Activated B cell treated with CpG ODN at 0.5 μM for 24 hours (primary cell): ENCODE measurements around the gene SMTNL2. TPM values are rescaled to one million over a fixed set of nuclear protein-coding genes. Genes with fewer than 3 reads are reported as not detected.

Source experiments
- ATAC-seq: fragments of 200-7000 bp; cut with Tn5 transposase; one replicate; pipeline ENCODE4 v1.10.0; 2021; ENCODE audit warnings: low read depth, mild to moderate bottlenecking, moderate library complexity
- CTCF ChIA-PET: fragments of 350-600 bp; sonication (Branson Sonifier 250); formaldehyde crosslinking; loops from one replicate; lab custom pipeline; 2021; ENCODE audit warnings: antibody characterized with exemption; lab: Charles Lee
- POLR2A ChIA-PET: fragments of 350-600 bp; sonication (Branson Sonifier 250); formaldehyde crosslinking; loops from one replicate; lab custom pipeline; 2021; ENCODE audit warnings: antibody characterized with exemption; lab: Charles Lee
- DNase-seq: peaks from one replicate; pipeline ENCODE4 v3.0.0; 2022
- H3K27ac Mint-ChIP-seq: one replicate; pipeline ENCODE4 v1.8.0; 2020; ENCODE audit warnings: mixed read lengths
- H3K27me3 Mint-ChIP-seq: one replicate; pipeline ENCODE4 v1.8.0; 2021; ENCODE audit warnings: mixed read lengths
- H3K36me3 Mint-ChIP-seq: one replicate; pipeline ENCODE4 v1.8.0; 2021; ENCODE audit warnings: low read depth, mixed read lengths
- H3K4me1 Mint-ChIP-seq: one replicate; pipeline ENCODE4 v1.8.0; 2021; ENCODE audit warnings: mixed read lengths
- H3K4me3 Mint-ChIP-seq: one replicate; pipeline ENCODE4 v1.8.0; 2020; ENCODE audit warnings: mild to moderate bottlenecking, mixed read lengths
- H3K9me3 Mint-ChIP-seq: one replicate; pipeline ENCODE4 v1.8.0; 2020; ENCODE audit warnings: mixed read lengths
- CTCF ChIP-seq: fragments of 200-600 bp; IDR thresholded peaks from one replicate; pipeline ENCODE4 v1.8.0; 2022; ENCODE audit warnings: antibody characterized with exemption, mild to moderate bottlenecking
- intact Hi-C: fragments of 100-400 bp; cut with micrococcal nuclease; formaldehyde crosslinking; loops from one replicate; pipeline ENCODE4 v1.15.1; 2024
- total RNA-seq: library from RNA; stranded (reverse); gene quantifications from 2 replicates; pipeline ENCODE4 v1.2.3, GENCODE V29; 2022

Gene SMTNL2
- total RNA-seq, 1 donor from 2014 or later = not detected

- ATAC-seq (no peak), DNase-seq (no peak)
- ChIA-PET POLR2A (no interaction called here), CTCF (no interaction called here)
- Mint-ChIP-seq H3K27ac (no peak overlapping the region), H3K4me1 (peaks cover 2% of the 10 kb centered on the region), H3K9me3 (no peaks in the 10 kb centered on the region), H3K27me3 (peaks cover 16% of the 10 kb centered on the region), H3K36me3 (no peaks in the 10 kb centered on the region), H3K4me3 (no peak overlapping the region)
- TF ChIP-seq CTCF = no peak
- intact Hi-C loops = no loop called here
Observed at GRCh38 chr17:4657678-4658077, 73.3 kb downstream of the SMTNL2 start.

Other genes with a start within 250 kb of the SMTNL2 start
- 66.5 and 66.6 TPM in 2 replicates for gene UBE2G1, start 217.9 kb upstream of the SMTNL2 start, total RNA-seq
- 1.1 and 2.5 TPM in 2 replicates for gene SPNS3, start 150.6 kb upstream of the SMTNL2 start, total RNA-seq
- gene SPNS2, start 85.6 kb upstream of the SMTNL2 start, total RNA-seq = 0.38 TPM in 1 of 2 replicates, not detected in the other
- 90.3 and 108 TPM in 2 replicates for gene MYBBP1A, start 29.1 kb upstream of the SMTNL2 start, total RNA-seq
- not detected in 2 replicates for gene GGT6, start 24.0 kb upstream of the SMTNL2 start, total RNA-seq
- not detected in 2 replicates for gene ALOX15, start 57.1 kb downstream of the SMTNL2 start, total RNA-seq
- gene PELP1, start 119.6 kb downstream of the SMTNL2 start, total RNA-seq = 71.7 and 79.4 TPM in 2 replicates
- 45.1 and 52.0 TPM in 2 replicates for gene ARRB2, start 126.1 kb downstream of the SMTNL2 start, total RNA-seq
- 22.9 and 23.6 TPM in 2 replicates for gene MED11, start 146.9 kb downstream of the SMTNL2 start, total RNA-seq
- gene ZMYND15, start 155.3 kb downstream of the SMTNL2 start, total RNA-seq = 0.15 and 0.31 TPM in 2 replicates
- gene CXCL16, start 155.4 kb downstream of the SMTNL2 start, total RNA-seq = 3.0 and 3.5 TPM in 2 replicates
- not detected in 2 replicates for gene TM4SF5, start 187.4 kb downstream of the SMTNL2 start, total RNA-seq
- gene VMO1, start 201.8 kb downstream of the SMTNL2 start, total RNA-seq = not detected in 2 replicates
- gene GLTPD2, start 204.4 kb downstream of the SMTNL2 start, total RNA-seq = not detected in 2 replicates
- gene PSMB6, start 211.6 kb downstream of the SMTNL2 start, total RNA-seq = 110 and 123 TPM in 2 replicates
- gene PLD2, start 222.6 kb downstream of the SMTNL2 start, total RNA-seq = 49.9 and 54.3 TPM in 2 replicates
- gene MINK1, start 248.8 kb downstream of the SMTNL2 start, total RNA-seq = 61.3 and 65.3 TPM in 2 replicates